ENCODE measurements around the gene ZMYM4.

ZMYM4 gene

DNA sequence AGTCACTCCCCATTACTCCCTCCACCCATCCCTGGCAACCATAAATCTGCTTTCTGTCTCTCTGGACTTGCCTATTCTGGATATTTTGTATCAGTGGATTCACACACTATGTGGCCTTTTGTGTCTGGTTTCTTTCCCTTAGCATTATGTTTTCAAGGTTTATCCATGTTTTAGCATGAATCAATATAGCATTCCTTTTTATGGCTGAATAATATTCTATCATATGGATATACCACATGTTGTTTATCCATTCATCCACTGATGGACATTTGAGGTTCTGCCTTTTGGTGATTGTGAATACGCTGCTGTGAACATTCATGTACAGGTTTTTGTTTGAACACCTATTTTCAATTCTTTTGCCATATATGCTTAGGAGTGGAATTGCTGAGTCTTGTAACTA, 140.4 kb downstream of the ZMYM4 start:
- no peak for DNase-seq

DNA sequence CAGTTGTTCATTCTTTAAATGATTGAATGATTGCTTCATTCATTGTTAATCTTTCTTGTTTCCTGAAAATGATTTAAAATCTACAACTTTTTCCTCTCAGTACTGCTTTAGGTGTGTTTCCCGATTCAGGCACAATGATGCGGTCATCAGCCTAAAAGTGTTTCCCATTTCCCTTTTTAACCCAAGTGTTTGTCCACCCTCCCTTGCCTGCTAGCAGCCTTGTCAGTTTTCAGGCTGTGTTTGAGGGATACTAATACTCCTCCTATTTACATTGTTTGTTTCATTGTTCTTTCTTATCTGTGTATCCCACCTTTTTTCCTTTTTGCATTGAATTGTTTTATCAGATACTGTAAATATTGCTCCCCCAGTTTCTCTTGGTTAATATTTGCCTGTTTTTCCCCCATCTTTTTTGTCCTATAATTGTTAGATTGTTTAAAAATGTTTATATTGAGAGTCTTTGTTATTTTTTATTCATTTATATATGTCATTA, 157.6 kb downstream of the ZMYM4 start:
- no peak for DNase-seq

DNA sequence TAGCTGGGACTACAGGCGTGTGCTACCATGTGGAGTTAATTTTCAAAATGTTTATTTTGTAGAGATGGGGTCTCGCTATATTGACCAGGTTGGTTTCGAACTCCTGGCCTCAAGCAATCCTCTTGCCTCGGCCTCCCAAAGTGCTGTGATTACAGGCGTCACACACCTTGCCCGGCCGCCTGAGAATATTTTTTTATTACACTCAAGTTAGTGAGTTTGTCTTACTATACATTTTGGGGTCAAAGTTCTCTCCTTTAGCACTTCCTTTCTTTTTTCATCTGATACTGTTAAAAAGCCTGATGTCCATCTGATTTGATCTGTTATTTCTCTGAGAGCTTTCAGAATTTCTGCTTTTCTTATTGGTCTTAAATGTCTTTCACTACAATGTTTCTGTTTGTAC, 159.9 kb downstream of the ZMYM4 start:
- no peak for DNase-seq

DNA sequence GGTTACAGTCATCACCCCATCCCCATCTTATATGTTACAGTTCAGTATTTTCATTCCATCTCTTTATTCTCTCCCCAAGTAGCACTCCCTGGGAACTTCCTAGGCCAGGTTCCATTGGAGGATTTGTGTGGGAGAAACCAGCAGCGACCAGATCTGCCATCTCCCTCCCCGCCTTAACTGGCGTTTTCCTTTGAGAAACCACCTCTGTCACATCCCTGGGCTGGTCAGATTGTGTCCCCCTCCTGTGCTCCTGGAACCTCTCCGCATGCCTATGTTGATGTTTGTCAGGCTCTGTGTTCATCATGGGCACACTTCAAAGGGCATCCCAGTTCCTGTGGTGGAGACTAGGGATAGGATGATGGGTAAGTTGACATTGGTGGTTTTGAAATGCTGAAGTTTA, 162.3 kb downstream of the ZMYM4 start:
- no peak for DNase-seq

DNA sequence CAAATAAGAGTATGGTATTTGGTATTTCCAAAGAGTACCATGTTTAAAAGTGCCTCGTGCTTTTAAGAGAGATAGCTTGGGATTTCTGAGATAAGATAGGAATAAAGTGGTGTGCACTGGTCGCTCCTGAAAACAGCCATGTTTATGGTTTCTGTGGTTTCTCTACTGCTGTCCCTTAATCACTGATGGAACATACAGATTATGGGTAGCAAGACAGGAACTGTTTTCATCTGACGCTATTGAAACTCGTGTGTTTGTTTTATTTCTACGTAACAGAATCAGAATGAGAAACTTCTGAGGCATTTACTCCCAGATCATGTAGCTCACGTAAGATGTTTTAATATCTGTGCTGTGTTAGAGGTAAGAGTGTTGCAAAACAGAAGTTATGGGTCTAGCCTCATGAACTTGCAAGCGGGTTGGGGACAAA, 162.7 kb downstream of the ZMYM4 start:
- DNase-seq, result no peak

DNA sequence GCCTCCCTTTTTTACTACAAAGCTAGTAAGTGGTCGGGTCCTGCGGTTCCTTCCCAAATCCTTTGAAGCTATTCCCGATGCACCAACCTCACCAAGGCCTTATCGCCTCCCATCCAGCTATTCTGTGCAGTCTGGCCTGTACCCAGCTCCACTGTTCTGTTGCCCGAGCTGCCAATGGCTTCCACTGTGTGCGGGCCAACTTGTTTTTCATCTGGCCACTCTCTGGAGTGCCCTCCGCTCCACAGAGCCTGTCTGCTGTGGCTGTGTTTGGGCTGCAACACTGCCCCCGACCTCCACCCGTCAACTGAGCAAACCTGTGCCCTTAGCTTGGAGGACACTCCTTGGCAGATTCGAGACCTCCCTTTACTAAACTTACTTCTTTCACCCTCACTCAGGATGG, 163.7 kb downstream of the ZMYM4 start:
- no peak for DNase-seq

DNA sequence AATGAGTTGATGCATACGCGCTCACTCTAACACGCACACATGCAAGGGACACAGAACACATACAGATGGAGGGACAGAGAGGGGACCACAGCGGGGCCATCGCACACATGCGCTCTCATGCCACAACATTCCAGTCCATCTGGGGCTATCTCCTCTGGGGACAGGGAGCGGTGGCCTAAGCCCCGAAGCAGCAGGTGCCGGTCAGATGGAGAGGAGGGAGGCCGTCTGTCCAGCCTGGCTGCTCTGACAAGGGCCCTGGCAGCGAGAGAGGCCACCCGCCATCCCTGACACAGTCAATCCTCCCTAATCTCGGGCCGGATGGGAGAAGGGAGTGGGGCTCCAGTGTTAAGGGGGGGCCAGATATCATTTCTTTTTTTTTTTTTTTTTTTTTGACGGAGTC, 165.2 kb downstream of the ZMYM4 start:
- no peak for DNase-seq

DNA sequence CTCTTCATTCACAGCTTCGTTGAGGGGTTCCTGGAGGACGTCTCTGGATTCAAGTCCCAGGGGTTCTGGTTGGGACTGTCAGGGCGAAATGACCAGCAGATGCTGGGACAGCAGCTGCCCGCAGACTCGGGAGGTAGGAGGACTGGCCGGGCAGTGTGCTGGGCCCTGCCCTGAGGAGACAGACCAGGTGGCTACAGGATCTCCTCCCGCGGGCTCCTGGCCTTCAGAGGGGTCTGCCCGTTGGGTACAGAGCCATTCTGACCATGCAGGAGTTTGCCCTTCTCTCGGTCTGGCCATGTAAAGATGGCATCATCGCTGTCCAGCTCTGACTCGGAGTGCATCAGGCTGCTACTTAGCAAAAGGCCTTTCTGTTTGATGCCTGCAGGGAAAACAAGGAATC, 166.2 kb downstream of the ZMYM4 start:
- no peak for DNase-seq

DNA sequence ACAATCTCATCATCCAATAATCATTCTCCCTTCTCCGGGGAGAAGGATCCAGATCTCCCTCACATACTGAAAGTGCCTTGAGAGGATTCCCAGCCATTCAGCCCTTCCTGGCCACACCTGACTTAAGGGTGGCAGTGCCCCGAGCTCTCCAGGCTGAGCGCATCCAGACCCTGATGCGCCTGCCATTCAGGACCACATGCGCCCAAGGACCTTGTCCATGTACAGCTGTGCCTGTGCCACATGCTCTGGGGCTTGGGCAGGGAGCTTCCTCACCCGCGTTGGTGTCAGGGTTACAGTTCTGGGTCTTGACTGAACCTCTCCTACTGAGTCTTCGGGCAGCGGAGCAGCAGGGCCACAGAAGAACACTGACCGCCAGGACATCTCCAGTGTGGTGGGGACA, 167.6 kb downstream of the ZMYM4 start:
- no peak for DNase-seq

DNA sequence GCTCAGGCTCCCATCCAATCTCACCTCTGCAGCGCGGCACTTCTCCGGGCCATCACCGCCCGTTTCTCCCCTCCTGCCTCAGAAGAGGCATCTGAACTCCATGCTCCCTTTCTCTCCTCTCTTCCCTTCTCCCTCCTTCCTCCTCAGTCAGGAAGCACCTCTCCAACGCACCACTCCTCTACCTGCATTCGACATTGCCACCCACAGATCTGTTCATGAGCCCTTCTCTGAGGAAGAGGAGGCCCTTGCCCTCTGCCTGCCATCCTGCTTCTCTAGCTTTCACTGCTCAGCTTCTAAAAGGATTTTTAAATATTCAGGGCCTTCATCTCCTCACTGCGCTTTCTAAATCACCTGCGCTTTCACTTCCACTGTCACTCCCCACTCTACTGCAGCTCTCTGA, 168.7 kb downstream of the ZMYM4 start:
- no peak for DNase-seq

DNA sequence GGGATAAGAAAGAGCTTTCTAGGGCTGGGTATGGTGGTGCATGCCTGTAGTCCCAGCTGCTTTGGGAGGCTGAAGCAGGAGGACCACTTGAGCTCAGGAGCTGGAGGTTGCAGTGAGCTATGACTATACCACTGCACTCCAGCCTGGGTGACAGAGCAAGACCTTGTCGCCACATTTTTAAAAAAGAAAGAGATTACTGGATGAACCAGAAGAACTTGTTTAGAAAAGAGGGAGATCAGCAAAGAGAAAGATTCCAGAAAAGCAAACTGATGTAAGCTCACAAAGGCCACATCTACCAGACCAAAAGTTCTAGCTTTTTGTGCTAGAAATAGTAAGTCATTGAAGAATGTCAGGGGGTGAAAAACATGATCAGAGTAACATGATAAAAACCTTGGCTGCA, 171.1 kb downstream of the ZMYM4 start:
- DNase-seq, result no peak

DNA sequence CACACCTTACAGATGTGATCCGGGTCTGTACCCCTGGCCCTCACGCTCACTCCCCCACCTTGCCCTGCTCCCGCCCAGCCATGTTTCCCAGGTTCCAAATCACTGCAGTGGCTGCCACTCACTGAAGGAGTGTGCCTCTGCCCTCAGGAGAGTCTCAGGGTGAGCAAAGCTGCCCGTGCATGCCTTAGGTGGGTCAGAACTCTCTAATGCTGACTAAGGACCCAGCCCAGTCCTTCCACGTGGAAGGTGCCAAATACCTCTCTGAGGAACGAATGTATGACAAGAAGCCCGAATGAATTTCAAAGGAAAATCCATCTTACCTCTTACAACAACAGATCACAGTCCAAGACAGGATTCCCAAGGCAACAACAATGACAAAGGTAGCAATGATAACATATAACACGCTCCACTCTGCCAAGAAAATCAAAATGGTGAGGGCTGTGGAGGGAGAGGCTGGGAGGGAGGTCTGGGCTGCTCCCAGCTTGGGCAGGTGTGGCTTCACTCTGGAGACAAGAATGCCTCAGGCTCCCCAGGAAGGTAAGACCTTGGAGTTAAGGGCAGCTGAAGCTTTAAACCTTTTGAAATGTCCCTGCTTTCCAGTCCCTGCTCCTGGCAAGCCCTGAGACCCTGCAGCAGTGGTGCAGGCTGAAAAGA, 173.5 kb downstream of the ZMYM4 start:
- DNase-seq, result no peak

DNA sequence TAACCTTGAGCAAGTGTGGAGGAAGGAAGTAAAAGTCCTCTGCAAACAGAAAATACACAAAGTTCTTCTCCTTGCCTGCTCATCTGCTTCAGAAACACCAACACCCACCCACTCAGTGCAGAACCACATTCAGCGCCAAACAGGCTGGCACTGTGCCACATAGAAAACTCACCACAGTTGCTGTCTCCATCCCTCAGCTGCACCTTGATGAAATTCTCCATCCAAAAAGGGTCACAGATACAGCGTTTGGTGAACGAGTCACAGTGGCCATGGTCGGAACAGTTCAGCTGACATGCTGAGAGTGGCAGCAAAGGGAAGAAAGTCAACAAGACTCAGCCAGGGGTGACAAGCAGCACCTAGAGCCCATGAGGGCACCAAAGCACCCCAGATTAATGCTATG, 174.2 kb downstream of the ZMYM4 start:
- no peak for DNase-seq

DNA sequence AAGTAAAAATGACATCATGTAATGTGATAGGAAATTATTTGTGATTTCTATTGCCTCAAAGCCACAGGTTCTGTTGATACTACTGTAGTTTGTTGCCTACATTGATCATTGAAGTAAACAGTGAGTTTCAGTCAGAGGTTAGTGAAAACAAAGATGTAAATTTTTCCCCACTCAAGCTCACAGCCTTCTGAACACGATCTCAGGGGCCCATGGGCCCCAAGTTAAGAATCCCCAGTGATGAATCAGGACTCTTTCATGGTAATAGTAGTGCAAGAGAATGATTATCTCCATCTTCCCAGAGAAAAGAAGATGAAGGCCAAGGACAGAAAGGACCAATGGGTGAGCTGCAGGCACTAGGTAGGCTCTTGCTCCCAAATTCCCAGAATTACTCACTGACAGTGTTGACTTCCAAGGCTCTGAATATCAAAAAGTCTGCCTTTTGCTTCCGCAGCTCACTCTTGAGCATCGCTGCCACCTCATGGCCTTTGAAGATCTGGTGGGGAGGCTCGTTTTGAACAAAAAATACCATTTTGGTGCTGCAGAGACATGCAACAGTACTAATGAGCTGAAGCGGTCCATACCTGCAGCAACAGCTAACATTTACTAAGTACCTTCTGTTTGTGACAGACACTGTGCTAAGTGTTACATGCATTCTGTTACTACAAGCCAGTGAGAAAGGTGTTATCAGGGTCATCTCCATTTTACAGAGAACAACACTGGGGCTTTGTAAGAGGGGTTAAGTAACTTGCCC, 175.4 kb downstream of the ZMYM4 start:
- no peak for DNase-seq

DNA sequence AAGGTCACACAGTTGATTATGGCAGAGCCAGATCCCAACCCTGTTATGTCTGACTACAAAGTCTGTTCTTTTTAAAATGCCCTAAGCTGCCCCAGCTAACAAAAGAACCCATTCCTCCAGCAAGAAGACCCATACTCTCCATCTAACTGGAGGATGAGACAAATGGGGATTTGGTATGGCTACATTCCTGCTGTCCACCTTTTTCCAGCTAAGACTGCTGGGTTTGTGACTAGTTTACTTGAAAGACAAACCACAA, 175.9 kb downstream of the ZMYM4 start:
- DNase-seq, result no peak

DNA sequence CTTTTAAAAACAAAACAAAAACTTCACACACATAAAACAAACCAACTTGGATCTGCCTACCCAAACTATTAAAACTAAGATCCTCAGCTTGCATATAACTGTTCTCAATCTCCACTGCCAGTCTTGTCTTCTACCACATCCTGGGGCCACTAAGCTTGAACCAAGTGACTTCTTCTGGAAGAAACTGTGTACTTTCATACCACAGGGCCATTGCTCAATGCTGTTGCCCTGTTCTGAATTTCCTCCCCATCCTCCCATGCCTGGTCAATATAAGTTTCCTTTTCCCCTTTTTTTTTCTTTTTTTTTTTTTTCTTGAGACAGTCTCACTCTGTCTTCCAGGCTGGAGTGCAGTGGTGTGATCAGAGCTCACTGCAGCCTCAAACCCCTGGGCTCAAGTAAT, 178.8 kb downstream of the ZMYM4 start:
- DNase-seq, result no peak

DNA sequence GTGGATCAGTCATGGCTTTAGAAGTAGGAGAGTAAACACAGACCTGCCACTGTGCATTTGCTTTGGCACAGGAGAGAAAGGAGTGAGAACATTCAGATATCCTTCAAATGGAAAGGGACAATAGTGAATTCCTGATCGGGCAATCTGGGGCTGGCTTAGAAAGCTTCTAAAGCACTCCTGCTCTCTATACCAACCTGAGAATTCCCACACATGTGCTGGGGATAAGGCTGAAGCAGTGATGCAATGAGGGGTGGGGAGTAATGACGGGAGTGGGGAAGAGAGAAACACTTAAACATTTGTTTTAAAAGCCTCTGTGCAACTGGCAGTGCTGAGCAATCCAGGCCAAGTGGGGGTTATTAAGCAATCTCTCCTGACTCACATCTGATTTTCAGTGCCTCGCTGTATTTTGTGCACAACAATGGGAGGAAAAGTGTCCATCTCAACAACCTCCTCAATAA, 179.9 kb downstream of the ZMYM4 start:
- DNase-seq, result no peak

DNA sequence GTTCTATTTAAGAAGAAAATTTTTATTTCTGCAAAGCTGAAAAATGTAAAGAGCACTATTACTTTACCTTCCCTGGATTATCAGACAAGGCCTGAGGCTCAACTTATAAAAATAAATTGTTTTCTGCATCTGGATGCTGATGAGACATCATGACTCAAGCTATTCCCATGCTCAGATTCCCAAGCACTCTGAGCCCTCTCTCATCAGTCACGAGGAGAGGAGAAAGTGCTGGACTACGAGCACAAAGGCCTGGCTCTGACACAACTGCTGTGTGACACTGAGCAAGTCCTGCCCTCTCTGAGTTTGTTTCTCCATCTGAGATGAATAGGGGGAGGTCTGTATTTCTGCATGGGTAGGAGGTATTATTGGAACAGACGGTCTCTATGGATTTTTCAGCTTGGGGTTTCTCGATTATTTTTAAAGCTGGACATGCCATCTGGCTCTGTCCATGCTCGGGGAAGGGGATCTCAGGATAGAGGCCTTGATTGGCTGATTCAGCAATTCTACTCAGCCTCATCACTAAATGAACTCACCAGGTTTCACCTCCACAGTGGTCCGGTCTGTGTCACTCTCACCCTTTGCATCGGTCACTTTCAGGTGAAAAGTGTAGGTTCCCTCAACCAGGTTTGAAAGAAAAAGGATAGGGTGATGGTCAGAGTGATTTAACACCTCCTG, 181.0 kb downstream of the ZMYM4 start:
- DNase-seq, result no peak

DNA sequence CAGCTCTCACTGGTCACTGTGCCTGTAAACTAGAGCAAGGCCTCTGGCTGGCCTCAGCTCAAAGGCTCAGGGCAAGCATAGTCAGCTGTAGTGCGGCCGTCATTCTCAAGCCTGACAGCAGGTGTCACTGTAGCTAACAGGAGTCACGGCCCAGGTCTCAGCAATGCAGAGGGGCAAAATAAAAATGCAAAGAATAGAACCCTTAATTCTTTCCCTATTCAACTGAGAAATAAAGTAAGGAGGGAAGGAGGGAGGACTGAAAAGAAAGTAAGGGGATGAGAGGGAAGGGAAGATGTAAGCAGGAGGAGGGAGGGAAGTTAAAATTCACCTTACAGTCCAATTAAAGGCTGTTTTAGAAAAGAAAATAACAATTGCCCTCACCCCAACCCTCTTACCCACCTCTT, 182.6 kb downstream of the ZMYM4 start:
- peak; percentile 73 for DNase-seq

DNA sequence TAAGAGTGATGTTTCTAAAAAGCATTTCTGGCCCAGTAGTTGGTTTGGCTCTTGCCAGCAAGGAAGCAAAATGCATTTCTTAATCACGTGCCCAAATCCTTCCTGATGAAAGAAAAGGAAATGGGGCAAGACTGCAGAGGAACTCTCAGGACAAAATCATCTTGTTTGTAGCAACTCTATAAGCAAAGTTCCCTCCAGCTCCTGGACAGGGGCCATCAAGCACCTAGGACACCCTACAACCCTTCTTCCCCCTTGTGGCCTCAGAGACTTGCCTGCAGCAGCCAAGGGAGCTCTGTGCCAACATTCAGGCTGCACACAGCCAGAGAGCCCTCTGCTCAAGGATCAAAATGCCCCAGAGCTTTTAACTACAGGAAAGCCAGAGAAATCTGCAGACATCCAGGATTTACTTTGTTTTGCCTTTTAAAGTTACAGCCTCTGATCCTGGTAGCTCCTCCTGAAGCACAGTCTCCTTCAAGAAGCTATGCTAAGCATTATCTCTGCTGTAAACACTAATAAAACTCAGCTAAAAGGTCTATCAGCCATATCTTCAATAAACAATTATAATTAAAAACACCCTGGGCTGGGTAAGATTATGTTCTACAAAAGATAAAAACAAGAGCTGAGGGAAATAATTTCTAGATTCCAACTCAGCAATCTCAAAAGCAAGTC, 183.7 kb downstream of the ZMYM4 start:
- DNase-seq, result no peak

DNA sequence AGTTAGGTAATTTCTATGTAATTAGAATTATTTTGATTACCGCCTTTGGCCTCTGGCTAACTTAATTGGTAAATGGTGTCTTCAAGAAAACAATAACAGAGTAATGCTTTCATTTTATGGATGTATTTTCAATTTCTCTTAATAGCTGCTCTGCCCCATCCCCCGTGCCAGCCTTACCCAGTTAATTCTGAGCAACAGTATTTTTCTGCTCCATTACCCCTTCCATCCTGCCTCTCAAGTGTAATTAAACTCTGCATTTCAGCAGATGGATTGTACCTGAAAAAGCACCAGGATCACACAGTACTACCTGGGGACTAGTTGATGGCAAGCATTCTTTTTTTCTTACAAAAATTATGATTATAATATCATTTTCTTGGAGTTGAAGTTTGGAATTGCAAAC, 184.5 kb downstream of the ZMYM4 start:
- no peak for DNase-seq

DNA sequence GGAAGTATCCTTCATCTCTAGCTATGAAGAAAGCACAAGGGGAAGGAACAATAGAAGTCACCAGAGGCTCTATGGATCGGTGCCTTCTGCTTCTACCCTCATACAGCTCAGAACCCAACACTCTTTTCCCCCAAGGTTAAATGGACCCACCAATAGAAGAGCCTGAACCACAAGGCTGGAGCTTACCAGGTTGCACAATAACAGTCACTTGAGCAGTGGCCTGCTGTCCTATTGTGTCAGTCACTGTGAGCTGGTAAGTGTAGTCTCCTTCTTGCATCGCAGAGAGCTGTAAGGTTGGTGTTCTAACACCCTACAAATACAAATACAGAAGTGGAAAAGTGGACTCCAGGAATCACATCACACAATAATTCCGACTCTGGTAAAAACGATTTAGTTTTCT, 185.7 kb downstream of the ZMYM4 start:
- DNase-seq, result no peak

DNA sequence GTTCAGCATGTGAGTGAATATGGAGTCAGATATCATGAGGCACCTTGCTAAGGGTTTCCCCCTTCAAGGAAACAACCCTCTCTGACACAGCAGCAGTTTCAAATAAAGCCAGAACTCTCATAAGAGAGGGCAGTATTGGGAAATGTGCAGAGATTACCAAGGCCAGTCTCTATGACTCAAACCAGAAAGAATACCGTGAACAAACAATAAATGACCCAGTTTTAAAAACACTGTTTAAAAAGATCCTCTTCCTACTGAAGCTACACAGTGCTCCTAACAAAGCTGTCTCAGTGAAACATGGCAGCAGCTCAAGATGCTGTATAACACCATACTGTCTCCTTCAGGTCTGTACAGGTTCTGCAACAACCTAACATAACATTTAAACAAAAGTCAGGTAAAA, 186.1 kb downstream of the ZMYM4 start:
- no peak for DNase-seq

DNA sequence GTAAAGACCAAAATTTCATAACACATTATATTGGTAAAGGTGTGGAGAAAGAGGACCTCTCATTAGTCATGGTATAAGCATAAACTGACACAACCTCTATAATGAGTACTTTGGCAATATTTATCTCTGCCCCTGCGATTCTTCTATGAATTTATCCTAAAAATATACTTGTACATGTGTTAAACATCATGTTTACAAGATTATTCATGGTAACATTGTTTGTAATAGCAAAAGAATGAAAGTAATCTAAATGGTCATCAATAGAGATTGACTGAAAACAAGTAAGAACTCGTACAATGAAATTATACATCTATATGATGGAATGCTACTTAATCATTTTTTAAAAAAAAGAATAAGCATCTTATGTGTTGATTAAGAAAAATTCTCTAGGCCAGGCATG, 192.3 kb downstream of the ZMYM4 start:
- no peak for DNase-seq
